Loucy (cell line): Measurements from ENCODE around the gene UBE2F.

Source experiments
- EZH2phosphoT487 ChIP-seq: fragments of 200-600 bp; IDR thresholded peaks from 2 replicates; pipeline ENCODE4 v1.6.1; 2018; ENCODE audit warnings: antibody characterized with exemption, mild to moderate bottlenecking, moderate library complexity, borderline replicate concordance
- TF ChIP-seq, protein P1 (sequence below): fragments of 200-600 bp; sonication (generic); conservative IDR thresholded peaks from 2 replicates; pipeline ENCODE4 v1.5.1; 2014; ENCODE audit warnings: mild to moderate bottlenecking, antibody characterized with exemption, low read length

DNA sequence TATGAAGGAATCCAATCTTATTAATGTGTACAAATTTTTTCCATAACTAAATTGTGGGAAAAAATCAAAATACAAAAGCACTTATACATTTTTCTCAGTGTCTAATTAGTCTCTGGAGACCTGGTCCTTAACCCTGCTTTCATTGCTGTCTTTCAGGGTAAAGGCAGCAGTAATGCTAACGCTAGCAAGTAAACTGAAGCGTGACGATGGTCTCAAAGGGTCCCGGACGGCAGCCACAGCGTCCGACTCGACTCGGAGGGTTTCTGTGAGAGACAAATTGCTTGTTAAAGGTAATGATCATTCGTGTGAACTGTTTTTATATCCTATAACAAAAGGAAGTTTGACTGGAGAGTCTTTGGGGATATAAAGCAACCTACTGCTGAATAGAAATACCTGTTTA lies 6.1 kb downstream of the UBE2F start:
- TF ChIP-seq, protein P1, sequence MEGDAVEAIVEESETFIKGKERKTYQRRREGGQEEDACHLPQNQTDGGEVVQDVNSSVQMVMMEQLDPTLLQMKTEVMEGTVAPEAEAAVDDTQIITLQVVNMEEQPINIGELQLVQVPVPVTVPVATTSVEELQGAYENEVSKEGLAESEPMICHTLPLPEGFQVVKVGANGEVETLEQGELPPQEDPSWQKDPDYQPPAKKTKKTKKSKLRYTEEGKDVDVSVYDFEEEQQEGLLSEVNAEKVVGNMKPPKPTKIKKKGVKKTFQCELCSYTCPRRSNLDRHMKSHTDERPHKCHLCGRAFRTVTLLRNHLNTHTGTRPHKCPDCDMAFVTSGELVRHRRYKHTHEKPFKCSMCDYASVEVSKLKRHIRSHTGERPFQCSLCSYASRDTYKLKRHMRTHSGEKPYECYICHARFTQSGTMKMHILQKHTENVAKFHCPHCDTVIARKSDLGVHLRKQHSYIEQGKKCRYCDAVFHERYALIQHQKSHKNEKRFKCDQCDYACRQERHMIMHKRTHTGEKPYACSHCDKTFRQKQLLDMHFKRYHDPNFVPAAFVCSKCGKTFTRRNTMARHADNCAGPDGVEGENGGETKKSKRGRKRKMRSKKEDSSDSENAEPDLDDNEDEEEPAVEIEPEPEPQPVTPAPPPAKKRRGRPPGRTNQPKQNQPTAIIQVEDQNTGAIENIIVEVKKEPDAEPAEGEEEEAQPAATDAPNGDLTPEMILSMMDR = no peak
- TF ChIP-seq EZH2phosphoT487 = no peak
